Measurements from ENCODE around the gene MYBPC2.

DNA sequence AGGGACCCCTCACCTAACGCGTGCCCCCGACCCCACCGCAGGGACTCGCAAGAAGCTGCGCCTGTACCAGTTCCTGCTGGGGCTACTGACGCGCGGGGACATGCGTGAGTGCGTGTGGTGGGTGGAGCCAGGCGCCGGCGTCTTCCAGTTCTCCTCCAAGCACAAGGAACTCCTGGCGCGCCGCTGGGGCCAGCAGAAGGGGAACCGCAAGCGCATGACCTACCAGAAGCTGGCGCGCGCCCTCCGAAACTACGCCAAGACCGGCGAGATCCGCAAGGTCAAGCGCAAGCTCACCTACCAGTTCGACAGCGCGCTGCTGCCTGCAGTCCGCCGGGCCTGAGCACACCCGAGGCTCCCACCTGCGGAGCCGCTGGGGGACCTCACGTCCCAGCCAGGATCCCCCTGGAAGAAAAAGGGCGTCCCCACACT lies 4.7 kb upstream of the MYBPC2 start:
- TF ChIP-seq, protein P1, sequence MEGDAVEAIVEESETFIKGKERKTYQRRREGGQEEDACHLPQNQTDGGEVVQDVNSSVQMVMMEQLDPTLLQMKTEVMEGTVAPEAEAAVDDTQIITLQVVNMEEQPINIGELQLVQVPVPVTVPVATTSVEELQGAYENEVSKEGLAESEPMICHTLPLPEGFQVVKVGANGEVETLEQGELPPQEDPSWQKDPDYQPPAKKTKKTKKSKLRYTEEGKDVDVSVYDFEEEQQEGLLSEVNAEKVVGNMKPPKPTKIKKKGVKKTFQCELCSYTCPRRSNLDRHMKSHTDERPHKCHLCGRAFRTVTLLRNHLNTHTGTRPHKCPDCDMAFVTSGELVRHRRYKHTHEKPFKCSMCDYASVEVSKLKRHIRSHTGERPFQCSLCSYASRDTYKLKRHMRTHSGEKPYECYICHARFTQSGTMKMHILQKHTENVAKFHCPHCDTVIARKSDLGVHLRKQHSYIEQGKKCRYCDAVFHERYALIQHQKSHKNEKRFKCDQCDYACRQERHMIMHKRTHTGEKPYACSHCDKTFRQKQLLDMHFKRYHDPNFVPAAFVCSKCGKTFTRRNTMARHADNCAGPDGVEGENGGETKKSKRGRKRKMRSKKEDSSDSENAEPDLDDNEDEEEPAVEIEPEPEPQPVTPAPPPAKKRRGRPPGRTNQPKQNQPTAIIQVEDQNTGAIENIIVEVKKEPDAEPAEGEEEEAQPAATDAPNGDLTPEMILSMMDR (IDR thresholded peaks at IDR 0.05), result no peak
- TF ChIP-seq EZH2 (IDR thresholded peaks at IDR 0.05; ENCODE audit: borderline replicate concordance, insufficient read depth, low read depth, low read length, poor library complexity, severe bottlenecking), result no peak

Data from B cell (primary cell).